SK-N-SH (cell line): ENCODE measurements around the gene EFHB.

Experiments
- CHD2 ChIP-seq: fragments of 150-350 bp; IDR thresholded peaks from 2 replicates; pipeline ENCODE4 v1.6.1; 2018; ENCODE audit warnings: low read length; ENCODE audit not compliant: partially characterized antibody
- EZH2phosphoT487 ChIP-seq: fragments of 200-600 bp; sonication (generic); IDR thresholded peaks from 2 replicates; pipeline ENCODE4 v1.6.1; 2017; ENCODE audit warnings: low read depth, mixed run types, mild to moderate bottlenecking, antibody characterized with exemption, moderate library complexity, borderline replicate concordance
- FOXM1 ChIP-seq: IDR thresholded peaks from 2 replicates; pipeline ENCODE4 v1.4.0; 2012; ENCODE audit warnings: low read depth, mild to moderate bottlenecking
- POLR2AphosphoS5 ChIP-seq: IDR thresholded peaks from 2 replicates; pipeline ENCODE4 v1.6.1; 2012; ENCODE audit warnings: low read depth, low read length
- SIN3A ChIP-seq: IDR thresholded peaks from 2 replicates; pipeline ENCODE4 v1.6.1; 2012; ENCODE audit warnings: low read depth, mild to moderate bottlenecking, low read length, moderate library complexity, borderline replicate concordance
- TAF1 ChIP-seq: IDR thresholded peaks from 2 replicates; pipeline ENCODE4 v1.6.1; 2012; ENCODE audit warnings: low read depth, mild to moderate bottlenecking, low read length, moderate library complexity, borderline replicate concordance
- TF ChIP-seq, protein P1 (sequence below): fragments of 200-600 bp; sonication (generic); IDR thresholded peaks from 2 replicates; pipeline ENCODE4 v1.6.1; 2017; ENCODE audit warnings: antibody characterized with exemption, mild to moderate bottlenecking, moderate library complexity
- TF ChIP-seq, protein P2 (sequence below): IDR thresholded peaks from 2 replicates; pipeline ENCODE4 v1.4.0; 2012; ENCODE audit warnings: low read depth, borderline replicate concordance

DNA sequence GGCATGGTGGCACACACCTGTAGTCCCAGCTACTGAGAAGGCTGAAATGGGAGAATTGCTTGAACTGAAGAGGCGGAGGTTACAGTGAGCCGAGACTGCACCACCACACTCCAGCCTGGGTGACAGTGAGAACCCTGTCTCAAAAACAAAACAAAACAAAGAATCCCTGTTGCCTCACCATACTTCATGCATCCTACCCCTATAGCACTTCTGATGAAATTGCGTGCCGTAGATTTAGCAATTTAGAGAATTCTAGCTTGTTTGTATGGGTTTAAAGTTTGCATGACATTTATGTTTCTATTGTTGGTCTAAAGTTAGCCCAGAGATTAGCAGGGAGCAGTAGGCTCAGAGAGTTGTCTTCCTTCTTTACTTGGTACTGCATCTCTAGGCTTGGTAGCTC is 20.7 kb upstream of the EFHB start:
- TF ChIP-seq FOXM1 (no peak), EZH2phosphoT487 (no peak), TAF1 (no peak), CHD2 (no peak), POLR2AphosphoS5 (no peak), SIN3A (no peak)
- TF ChIP-seq, protein P1, sequence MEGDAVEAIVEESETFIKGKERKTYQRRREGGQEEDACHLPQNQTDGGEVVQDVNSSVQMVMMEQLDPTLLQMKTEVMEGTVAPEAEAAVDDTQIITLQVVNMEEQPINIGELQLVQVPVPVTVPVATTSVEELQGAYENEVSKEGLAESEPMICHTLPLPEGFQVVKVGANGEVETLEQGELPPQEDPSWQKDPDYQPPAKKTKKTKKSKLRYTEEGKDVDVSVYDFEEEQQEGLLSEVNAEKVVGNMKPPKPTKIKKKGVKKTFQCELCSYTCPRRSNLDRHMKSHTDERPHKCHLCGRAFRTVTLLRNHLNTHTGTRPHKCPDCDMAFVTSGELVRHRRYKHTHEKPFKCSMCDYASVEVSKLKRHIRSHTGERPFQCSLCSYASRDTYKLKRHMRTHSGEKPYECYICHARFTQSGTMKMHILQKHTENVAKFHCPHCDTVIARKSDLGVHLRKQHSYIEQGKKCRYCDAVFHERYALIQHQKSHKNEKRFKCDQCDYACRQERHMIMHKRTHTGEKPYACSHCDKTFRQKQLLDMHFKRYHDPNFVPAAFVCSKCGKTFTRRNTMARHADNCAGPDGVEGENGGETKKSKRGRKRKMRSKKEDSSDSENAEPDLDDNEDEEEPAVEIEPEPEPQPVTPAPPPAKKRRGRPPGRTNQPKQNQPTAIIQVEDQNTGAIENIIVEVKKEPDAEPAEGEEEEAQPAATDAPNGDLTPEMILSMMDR: no peak
- TF ChIP-seq, protein P2, sequence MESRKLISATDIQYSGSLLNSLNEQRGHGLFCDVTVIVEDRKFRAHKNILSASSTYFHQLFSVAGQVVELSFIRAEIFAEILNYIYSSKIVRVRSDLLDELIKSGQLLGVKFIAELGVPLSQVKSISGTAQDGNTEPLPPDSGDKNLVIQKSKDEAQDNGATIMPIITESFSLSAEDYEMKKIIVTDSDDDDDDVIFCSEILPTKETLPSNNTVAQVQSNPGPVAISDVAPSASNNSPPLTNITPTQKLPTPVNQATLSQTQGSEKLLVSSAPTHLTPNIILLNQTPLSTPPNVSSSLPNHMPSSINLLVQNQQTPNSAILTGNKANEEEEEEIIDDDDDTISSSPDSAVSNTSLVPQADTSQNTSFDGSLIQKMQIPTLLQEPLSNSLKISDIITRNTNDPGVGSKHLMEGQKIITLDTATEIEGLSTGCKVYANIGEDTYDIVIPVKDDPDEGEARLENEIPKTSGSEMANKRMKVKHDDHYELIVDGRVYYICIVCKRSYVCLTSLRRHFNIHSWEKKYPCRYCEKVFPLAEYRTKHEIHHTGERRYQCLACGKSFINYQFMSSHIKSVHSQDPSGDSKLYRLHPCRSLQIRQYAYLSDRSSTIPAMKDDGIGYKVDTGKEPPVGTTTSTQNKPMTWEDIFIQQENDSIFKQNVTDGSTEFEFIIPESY: no peak
